NCI-H69 (cell line): Measurements from ENCODE around the gene EIF3I.

Experiments
- DNase-seq: peaks from one replicate; lab custom pipeline; 2025; lab: John Stamatoyannopoulos, UW

EIF3I gene

GRCh38 chr1:32221980-32222755 is at the start of gene EIF3I, which contains the start of gene TMEM234:
Gene EIF3I, plus strand, starts transcription at chr1:32222407. Its CDS starts 35 bp downstream, at chr1:32222442.
Gene TMEM234, minus strand, starts transcription at chr1:32222353. Its CDS starts 31 bp downstream, at chr1:32222322.
- peak; percentile 91 for DNase-seq

- DNase-seq, result no peak
Measured at GRCh38 chr1:32172621-32173245, 49.5 kb upstream of the EIF3I start.

DNA sequence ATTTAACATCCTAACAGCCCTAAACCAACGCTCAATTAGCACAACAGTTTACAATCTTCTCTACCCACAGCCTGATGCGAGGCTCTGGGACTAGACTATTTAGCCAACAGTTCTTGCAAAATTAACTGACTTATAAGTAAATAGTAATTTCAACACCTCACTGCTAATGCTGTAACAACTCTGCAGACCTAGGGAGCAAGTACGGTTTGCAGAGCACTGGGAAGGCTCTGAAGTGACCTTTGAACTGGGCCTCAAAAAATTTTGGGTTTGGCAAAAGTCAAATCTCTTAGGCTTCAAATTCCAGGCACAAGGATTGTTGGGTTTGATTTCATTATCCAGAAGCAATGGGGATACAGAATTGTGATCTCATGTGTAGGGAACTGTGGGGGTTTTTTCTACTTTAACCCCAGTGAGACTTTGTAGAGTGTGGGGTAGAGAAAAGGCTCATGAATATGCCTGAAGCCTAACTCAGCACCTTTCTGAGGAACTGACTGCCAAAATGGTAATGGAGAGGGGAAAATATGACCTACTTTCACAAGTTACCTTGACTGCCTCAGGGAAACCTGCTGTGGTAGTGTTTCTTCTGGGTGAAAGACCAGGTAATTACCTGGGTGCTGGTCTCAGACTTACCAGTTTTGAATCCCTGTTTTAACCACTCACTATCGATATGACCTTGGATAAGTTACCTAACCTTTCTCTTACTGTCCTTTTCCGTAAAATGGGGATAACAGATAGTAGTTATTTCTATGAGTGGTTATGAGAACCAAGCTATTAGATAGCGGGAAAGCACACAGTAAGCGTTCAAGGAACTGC is 43.6 kb upstream of the EIF3I start:
- no peak for DNase-seq

DNA sequence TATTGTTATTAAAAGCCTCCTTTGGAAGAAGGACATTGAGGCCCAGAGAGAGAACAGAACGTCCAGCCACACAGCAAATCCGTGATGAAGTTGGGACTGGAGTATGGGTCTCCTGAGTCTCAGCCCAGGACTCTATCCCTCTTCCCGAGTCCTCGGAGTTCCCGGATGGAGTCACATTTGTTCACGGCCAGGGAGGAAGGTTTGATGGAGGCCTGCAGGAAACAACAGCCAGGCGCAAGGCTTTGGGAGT is 43.1 kb upstream of the EIF3I start:
- peak; percentile 64 for DNase-seq

DNA sequence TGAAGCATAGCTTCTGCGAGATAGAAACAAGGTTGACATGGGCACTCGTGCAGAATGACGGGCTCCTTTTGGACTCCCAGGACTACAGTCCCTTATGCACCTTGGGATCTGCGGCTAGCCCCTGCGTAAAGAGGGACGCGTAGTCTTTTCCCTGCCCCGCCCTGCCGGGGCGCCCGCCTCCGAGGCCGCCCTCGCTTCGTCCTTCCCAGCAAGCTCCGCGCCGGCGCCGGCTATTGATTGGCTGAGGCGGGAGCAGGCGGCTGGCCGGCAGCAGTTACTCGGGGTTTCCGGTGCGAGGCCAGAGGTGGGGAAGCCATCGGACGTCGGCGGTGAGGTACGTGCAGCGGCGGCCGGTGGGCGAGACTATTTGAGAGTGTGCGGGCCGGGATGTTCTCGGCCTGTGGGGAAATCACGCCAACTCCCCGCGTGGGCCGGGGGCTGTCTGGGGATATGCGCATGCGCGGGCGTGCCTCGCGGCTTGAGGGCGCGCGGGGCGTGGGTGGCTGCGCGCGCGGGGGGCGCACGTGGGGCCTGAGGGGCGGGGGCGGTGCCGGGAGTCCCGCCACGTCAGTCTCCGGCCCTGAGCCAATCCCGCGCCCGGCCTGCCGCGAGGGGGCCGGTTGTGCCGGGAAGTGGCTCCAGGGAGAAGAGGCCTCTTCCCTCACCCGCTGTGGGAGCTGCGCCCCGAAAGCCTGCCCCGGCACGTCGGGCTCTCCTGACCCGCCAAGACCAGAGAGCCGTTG is 42.6 kb upstream of the EIF3I start, which contains the start of gene TXLNA:
TSS of gene TXLNA (plus strand) at position 233 of the 743 bp plus-strand sequence. CDS start 671 bp downstream, outside the sequence.
- peak; percentile 92 for DNase-seq

GRCh38 chr1:32180186-32181060 is 41.8 kb upstream of the EIF3I start:
- DNase-seq, result peak; percentile 37

DNA sequence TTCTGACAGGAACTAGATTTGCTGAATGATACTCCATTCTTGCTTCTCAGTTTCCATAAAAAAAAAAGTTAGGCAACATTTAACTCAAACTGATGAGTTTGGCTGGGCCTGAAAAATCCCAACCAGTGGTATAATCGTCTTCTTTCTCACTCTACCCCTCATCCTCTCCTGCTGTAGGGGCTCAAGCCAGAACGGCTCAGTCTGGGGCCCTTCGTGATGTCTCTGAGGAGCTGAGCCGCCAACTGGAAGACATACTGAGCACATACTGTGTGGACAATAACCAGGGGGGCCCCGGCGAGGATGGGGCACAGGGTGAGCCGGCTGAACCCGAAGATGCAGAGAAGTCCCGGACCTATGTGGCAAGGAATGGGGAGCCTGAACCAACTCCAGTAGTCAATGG is 41.1 kb upstream of the EIF3I start:
- no peak for DNase-seq

- DNase-seq, result no peak
Measured at GRCh38 chr1:32181563-32181962, 40.6 kb upstream of the EIF3I start.

DNA sequence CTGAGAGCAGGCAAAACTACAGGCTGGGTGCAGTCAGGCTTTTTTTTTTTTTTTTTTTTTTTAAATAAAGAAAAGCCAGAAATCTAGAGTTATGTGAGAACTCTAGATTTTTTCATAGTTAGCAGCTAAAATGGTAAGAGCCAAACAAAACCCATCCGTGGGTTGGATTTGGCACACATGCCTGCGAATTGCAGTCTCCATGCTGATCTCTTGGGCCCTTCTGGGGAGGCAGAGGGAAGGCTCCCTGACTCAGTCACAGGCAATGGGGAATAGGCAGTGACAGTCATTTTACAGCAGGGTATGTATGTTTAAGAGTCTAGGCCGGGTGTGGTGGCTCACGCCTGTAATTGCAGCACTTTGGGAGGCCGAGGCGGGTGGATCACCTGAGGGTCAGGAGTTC is 40.1 kb upstream of the EIF3I start:
- no peak for DNase-seq

DNA sequence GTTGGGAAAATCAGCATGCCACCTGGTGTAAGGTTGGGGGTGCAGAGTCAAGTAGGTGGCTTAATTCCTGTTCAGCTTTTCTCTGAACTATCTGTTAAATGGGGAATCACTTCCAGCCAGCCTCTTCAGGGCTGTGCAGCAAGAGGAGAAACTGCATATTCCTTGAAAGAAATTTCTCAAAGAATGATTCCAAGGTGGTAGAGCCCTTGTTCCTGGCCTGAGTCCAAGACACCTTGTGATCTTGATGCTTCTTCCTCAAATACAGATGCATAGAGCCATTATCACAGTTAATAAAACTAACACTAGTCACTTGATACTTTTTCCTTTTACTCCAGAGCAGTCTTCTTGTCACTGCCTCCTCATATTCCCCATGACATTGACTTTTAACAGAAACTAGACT is 37.6 kb upstream of the EIF3I start:
- no peak for DNase-seq

GRCh38 chr1:32186077-32186476 is 36.1 kb upstream of the EIF3I start:
- no peak for DNase-seq

GRCh38 chr1:32186491-32186890 is 35.7 kb upstream of the EIF3I start:
- no peak for DNase-seq

DNA sequence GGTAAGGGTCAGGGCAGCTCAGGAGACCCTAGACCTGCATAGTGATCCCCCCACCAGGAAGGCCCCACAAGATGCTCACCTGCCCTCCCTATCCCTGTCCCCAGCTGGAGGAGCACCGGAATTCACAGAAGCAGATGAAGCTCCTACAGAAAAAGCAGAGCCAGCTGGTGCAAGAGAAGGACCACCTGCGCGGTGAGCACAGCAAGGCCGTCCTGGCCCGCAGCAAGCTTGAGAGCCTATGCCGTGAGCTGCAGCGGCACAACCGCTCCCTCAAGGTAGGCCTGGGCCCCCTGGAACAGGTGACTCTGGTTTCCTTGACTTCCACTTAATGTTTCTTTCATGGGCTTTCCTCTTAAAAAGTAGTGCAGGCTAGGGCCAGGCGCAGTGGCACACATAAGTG is 34.4 kb upstream of the EIF3I start:
- DNase-seq, result no peak

DNA sequence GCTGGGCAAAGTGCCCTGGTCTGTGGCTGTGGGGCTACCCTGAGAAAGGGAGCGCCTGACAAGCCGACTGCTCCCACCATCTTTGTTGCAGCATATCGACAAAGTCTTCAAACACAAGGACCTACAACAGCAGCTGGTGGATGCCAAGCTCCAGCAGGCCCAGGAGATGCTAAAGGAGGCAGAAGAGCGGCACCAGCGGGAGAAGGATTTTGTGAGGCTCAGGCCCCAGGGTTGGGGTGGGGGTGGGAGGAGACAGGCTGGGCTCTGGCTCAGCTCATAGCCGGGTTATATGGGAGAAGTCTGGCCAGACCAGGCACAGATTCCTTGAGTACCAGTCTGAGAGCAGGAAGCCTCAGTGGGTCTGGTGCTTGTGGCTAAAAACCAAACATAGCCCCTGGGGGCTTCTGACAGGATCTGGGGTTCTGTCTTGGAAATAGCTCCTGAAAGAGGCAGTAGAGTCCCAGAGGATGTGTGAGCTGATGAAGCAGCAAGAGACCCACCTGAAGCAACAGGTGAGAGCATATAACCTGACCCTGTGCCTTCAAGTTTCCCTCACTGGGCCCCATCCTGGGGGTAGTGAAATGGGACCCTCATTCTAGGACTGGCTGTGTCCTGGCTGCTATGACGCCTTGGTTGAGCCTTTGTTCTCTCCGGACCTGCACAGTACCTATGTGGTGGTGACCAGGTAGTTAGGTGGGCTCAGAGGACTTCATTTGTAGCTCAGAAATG is 29.8 kb upstream of the EIF3I start:
- no peak for DNase-seq

DNA sequence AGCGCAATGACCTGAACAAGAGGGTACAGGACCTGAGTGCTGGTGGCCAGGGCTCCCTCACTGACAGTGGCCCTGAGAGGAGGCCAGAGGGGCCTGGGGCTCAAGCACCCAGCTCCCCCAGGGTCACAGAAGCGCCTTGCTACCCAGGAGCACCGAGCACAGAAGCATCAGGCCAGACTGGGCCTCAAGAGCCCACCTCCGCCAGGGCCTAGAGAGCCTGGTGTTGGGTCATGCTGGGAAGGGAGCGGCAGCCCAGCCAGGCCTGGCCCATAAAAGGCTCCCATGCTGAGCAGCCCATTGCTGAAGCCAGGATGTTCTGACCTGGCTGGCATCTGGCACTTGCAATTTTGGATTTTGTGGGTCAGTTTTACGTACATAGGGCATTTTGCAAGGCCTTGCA is 27.2 kb upstream of the EIF3I start:
- no peak for DNase-seq

DNA sequence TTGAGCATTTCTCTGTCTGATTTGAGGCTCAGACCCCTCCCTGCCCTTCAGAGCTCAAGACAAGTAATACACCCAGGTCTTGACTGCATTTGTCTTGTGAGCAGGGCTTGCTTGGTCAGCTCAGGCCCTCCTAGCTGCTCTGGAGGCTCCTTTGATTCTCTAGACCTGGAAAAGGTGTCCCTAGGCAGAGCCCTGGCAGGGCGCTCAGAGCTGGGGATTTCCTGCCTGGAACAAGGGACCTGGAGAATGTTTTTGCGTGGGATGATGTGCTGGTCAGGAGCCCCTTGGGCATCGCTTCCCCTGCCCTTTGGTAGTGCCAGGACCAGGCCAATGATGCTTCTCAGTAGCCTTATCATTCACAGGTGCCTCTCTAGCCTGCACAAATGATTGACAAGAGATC is 26.7 kb upstream of the EIF3I start:
- DNase-seq, result no peak

DNA sequence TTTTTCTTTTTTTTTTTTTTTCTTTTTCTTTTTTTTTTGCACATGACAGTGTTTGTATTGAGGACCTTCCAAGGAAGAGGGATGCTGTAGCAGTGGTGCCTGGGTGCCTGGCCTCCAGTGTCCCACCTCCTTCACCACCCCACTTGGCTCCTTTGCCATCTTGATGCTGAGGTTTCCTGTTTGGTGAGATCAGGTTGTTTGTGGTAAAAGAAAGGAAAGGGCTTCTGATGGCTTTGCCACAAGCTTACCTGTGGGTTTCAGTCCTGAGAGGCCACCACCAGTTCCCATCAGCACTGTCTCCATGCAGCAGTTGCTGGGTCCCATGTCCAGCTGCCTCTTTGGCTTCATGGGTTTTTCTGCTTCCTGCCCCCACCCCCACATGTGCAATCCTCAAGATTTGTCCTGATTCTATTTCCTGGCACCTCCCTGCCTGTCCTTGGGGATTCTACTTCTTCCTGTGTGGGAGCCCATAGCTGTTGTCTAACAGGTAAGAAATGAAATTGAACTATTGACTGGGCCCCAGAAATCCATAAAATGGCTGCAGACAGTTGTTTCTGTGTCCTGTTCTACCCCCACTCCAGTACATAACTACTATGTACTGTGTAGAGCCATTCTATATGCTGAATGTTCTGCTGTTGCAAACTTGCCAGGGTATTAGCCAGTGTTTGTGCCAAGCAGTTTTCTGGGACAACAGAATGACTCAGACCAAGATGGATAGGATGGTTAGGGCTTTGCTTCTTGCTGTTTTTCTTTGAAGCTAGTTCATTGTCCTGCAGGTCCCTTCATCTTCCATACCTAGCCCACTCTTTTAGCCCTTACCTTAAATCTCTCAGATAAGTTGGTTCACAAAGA is 26.0 kb upstream of the EIF3I start:
- no peak for DNase-seq

DNA sequence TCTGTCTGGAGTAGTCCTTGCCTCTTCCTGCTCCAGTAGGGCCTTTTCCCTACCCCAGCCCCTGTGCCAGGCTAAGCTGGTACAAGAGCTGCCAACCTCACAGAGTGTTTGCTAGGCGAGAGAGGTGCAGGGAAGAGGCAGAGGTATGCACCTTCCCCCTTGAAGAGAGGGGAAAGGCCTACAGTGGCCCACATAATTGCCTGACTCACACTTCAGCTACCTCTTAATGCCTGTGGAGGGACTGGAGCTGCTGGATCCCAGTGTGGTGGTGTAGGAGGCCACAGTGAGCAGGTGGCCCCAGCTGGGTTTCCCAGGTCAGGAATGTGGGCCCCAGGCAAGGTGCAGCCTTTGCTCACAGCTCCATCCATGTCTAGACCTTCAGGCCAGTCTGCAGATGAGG is 25.1 kb upstream of the EIF3I start:
- DNase-seq, result no peak

DNA sequence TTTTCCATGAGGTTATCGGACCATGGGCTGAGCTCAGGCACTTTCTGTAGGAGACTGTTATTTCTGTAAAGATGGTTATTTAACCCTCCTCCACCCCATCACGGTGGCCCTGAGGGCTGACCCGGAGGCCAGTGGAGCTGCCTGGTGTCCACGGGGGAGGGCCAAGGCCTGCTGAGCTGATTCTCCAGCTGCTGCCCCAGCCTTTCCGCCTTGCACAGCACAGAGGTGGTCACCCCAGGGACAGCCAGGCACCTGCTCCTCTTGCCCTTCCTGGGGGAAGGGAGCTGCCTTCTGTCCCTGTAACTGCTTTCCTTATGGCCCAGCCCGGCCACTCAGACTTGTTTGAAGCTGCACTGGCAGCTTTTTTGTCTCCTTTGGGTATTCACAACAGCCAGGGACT is 24.4 kb upstream of the EIF3I start:
- peak; percentile 13 for DNase-seq
